MCF 10A (cell line): ENCODE results near the gene SRL. TPM values are rescaled to one million over a fixed set of nuclear protein-coding genes. Genes with fewer than 3 reads are reported as not detected.

Source experiments
- BruUV-seq: library from RNA; stranded (reverse); fragments of 400-500 nt; replicated peaks from 2 replicates; lab custom pipeline; 2021; lab: Mats Ljungman, UMichigan
- CTCF ChIA-PET: fragments of 300-600 bp; sonication (Branson Sonifier 250); formaldehyde crosslinking; extraction: SDS; loops from one replicate; lab custom pipeline; 2021; ENCODE audit warnings: antibody characterized with exemption, inconsistent platforms; lab: Yijun Ruan, JAX
- POLR2A ChIA-PET: fragments of 300-600, 350-650 bp; sonication (Branson Sonifier 250); formaldehyde crosslinking; extraction: SDS; loops from one replicate; lab custom pipeline; 2020; ENCODE audit warnings: antibody characterized with exemption, inconsistent platforms; lab: Yijun Ruan, JAX
- DNase-seq: peaks from one replicate; pipeline ENCODE4 v3.0.0-alpha.2; 2018; ENCODE audit not compliant: unreplicated experiment
- H3K27ac Mint-ChIP-seq: one replicate; pipeline ENCODE4 v1.8.0; 2022; ENCODE audit warnings: mild to moderate bottlenecking, low read depth, mixed read lengths; ENCODE audit not compliant: unreplicated experiment
- H3K27me3 Mint-ChIP-seq: one replicate; pipeline ENCODE4 v1.8.0; 2022; ENCODE audit warnings: mixed read lengths; ENCODE audit not compliant: insufficient read depth, unreplicated experiment
- H3K36me3 Mint-ChIP-seq: one replicate; pipeline ENCODE4 v1.8.0; 2022; ENCODE audit warnings: mild to moderate bottlenecking, moderate library complexity, mixed read lengths; ENCODE audit not compliant: insufficient read depth, unreplicated experiment
- H3K4me1 Mint-ChIP-seq: one replicate; pipeline ENCODE4 v1.8.0; 2022; ENCODE audit warnings: mixed read lengths; ENCODE audit not compliant: insufficient read depth, unreplicated experiment
- H3K4me3 Mint-ChIP-seq: one replicate; pipeline ENCODE4 v1.8.0; 2022; ENCODE audit warnings: mild to moderate bottlenecking, moderate library complexity, mixed read lengths; ENCODE audit not compliant: unreplicated experiment
- H3K9me3 Mint-ChIP-seq: one replicate; pipeline ENCODE4 v1.8.0; 2022; ENCODE audit warnings: mixed read lengths; ENCODE audit not compliant: unreplicated experiment
- CTCF ChIP-seq: fragments of 200-600 bp; IDR thresholded peaks from one replicate; pipeline ENCODE4 v1.8.0; 2022; ENCODE audit warnings: antibody characterized with exemption, mild to moderate bottlenecking; ENCODE audit not compliant: unreplicated experiment
- intact Hi-C: fragments of 100-400 bp; cut with micrococcal nuclease; formaldehyde crosslinking; loops from 2 replicates; pipeline ENCODE4 v1.14.1; 2022
- total RNA-seq: library from RNA; stranded (reverse); gene quantifications from 2 replicates; pipeline ENCODE4 v1.2.3, GENCODE V29; 2022

The SRL gene
- total RNA-seq, 1 experiment from 2014 or later: not detected

DNA sequence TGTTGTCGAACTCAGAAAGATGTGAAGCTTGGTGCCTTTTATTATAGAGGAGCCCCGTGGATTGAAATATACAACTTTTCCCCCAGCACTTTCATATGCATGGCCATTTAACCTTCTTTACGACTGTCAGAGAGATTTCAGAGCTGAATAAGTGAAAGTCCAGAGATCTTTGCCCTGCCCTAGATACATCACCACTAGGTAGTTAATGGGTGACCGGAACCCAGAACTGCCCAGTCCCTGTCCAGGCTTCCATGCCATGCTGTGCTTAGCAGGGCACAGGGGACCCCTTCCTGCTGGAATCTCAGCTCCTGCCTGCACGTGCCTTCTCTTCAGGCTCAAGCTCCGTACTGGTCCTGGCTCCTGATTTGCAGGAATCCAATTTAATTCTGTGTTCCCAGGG is 32.2 kb downstream of the SRL start:
- ChIA-PET CTCF (interaction anchor here (0.9 to 1.1 kb wide), 2 partner anchors 9 to 44 kb away, joined by 3 to 5 read pairs; no protein-coding TSS in a partner anchor), POLR2A (interaction anchor here (0.9 kb wide), 1 partner anchor 44 kb away, joined by 3 read pairs; no protein-coding TSS in a partner anchor)
- no peak overlapping the region for H3K4me3 Mint-ChIP-seq
- H3K27ac Mint-ChIP-seq: no peak overlapping the region
- intact Hi-C loops: no loop called here
- TF ChIP-seq CTCF: no peak
- DNase-seq: no peak
- no peaks in the 10 kb centered on the region for H3K9me3 Mint-ChIP-seq
- H3K4me1 Mint-ChIP-seq: peaks cover 15% of the 10 kb centered on the region
- peaks cover 12% of the 10 kb centered on the region for H3K27me3 Mint-ChIP-seq
- no TSS peak for BruUV-seq
- H3K36me3 Mint-ChIP-seq: no peaks in the 10 kb centered on the region

GRCh38 chr16:4208341-4208751 is 33.5 kb downstream of the SRL start:
- DNase-seq: no peak
- no peak for TF ChIP-seq CTCF
- H3K4me3 Mint-ChIP-seq: no peak overlapping the region
- intact Hi-C loops: no loop called here
- no peak overlapping the region for H3K27ac Mint-ChIP-seq
- no peaks in the 10 kb centered on the region for H3K9me3 Mint-ChIP-seq
- no TSS peak for BruUV-seq
- ChIA-PET CTCF (interaction anchor here (0.7 kb wide), 1 partner anchor 464 kb away, joined by 5 read pairs; no protein-coding TSS in a partner anchor), POLR2A (interaction anchor here (0.7 kb wide), 1 partner anchor 25 kb away, joined by 4 read pairs; no protein-coding TSS in a partner anchor)
- no peaks in the 10 kb centered on the region for H3K36me3 Mint-ChIP-seq
- H3K4me1 Mint-ChIP-seq: peaks cover 9% of the 10 kb centered on the region
- peaks cover 12% of the 10 kb centered on the region for H3K27me3 Mint-ChIP-seq

- H3K27me3 Mint-ChIP-seq: peaks cover 12% of the 10 kb centered on the region
- no peak for TF ChIP-seq CTCF
- intact Hi-C loops: no loop called here
- no peaks in the 10 kb centered on the region for H3K36me3 Mint-ChIP-seq
- POLR2A ChIA-PET: no interaction called here
- BruUV-seq: no TSS peak
- no peak overlapping the region for H3K4me3 Mint-ChIP-seq
- no peaks in the 10 kb centered on the region for H3K9me3 Mint-ChIP-seq
- no peak overlapping the region for H3K27ac Mint-ChIP-seq
- no peak for DNase-seq
- H3K4me1 Mint-ChIP-seq: peaks cover 4% of the 10 kb centered on the region
- CTCF ChIA-PET: no interaction called here
These were observed 34.1 kb downstream of the SRL start for GRCh38 chr16:4207683-4208340.

GRCh38 chr16:4207229-4207628 is 34.7 kb downstream of the SRL start:
- peak overlapping the region; percentile 51 for H3K27ac Mint-ChIP-seq
- peaks cover 12% of the 10 kb centered on the region for H3K27me3 Mint-ChIP-seq
- no peaks in the 10 kb centered on the region for H3K9me3 Mint-ChIP-seq
- ChIA-PET CTCF (no interaction called here), POLR2A (no interaction called here)
- BruUV-seq: no TSS peak
- no peaks in the 10 kb centered on the region for H3K4me1 Mint-ChIP-seq
- TF ChIP-seq CTCF: no peak
- no peaks in the 10 kb centered on the region for H3K36me3 Mint-ChIP-seq
- H3K4me3 Mint-ChIP-seq: no peak overlapping the region
- intact Hi-C loops: no loop called here
- no peak for DNase-seq
